CD1c-positive myeloid dendritic cell (primary cell): ENCODE results near the gene PPP6C.

Source experiments
- DNase-seq: peaks from one replicate; pipeline ENCODE4 v3.0.0-alpha.2; 2016; ENCODE audit errors: extremely low spot score

The PPP6C gene

GRCh38 chr9:125099816-125100215 is 89.8 kb downstream of the PPP6C start:
- DNase-seq: no peak
